Heart left ventricle (tissue), 16 donors: ENCODE data around the gene GLIPR1L2. TPM values are rescaled to one million over a fixed set of nuclear protein-coding genes. Genes with fewer than 3 reads are reported as not detected.

Source experiments
- ATAC-seq, 4 donors: fragments of 200-7000 bp; cut with Tn5 transposase; one replicate each; pipeline ENCODE4 v1.9.1; 2020 to 2022; ENCODE audit warnings: moderate library complexity in 4 of 4, mild to moderate bottlenecking in 3 of 4, moderate number of reproducible peaks in 1 of 4
- DNase-seq, 5 donors: peaks; one replicate each; pipeline ENCODE4 v3.0.0-alpha.2; 2020
- H3K27ac ChIP-seq, 12 donors: fragments of 200-600 bp; sonication (generic) in 4 of 12; one replicate each; pipeline versions ENCODE4 v1.5.0 to v1.8.0; 2016 to 2022; ENCODE audit warnings: mild to moderate bottlenecking in 2 of 12
- H3K27me3 ChIP-seq, 9 donors: fragments of 200-600 bp; sonication (generic) in 2 of 9; one replicate each; pipeline versions ENCODE4 v1.5.1 to v1.8.0; 2016 to 2022; ENCODE audit warnings: mild to moderate bottlenecking in 3 of 9
- H3K36me3 ChIP-seq, 9 donors: fragments of 200-600 bp; sonication (generic) in 2 of 9; one replicate each; pipeline versions ENCODE4 v1.5.0 to v1.8.0; 2018 to 2022; ENCODE audit warnings: mild to moderate bottlenecking in 2 of 9
- H3K4me1 ChIP-seq, 12 donors: fragments of 200-600 bp; sonication (generic) in 4 of 12; one replicate each; pipeline versions ENCODE4 v1.5.0 to v1.8.0; 2016 to 2022; ENCODE audit warnings: mild to moderate bottlenecking in 3 of 12
- H3K4me3 ChIP-seq, 12 donors: fragments of 200-600 bp; sonication (generic) in 4 of 12; one replicate each; pipeline versions ENCODE4 v1.5.0 to v1.8.0; 2017 to 2022; ENCODE audit warnings: mild to moderate bottlenecking in 9 of 12, moderate library complexity in 4 of 12
- H3K9me3 ChIP-seq, 12 donors: fragments of 200-600 bp; sonication (generic) in 4 of 12; one replicate each; pipeline versions ENCODE4 v1.5.0 to v1.8.0; 2016 to 2022; ENCODE audit warnings: mild to moderate bottlenecking in 1 of 12
- CTCF ChIP-seq, 12 donors: fragments of 200-600 bp; sonication (generic) in 4 of 12; IDR thresholded peaks; one replicate each; pipeline versions ENCODE4 v1.5.0 to v1.8.0; 2018 to 2022; ENCODE audit warnings: antibody characterized with exemption in 12 of 12, mild to moderate bottlenecking in 5 of 12
- POLR2A ChIP-seq, 2 donors: fragments of 450-650 bp; IDR thresholded peaks; one replicate each; pipeline ENCODE4 v1.6.1; 2017; ENCODE audit warnings: antibody characterized with exemption in 2 of 2, mild to moderate bottlenecking in 2 of 2, moderate library complexity in 2 of 2
- WGBS, 4 donors: extraction: QIAGEN DNeasy Blood & Tissue Kit in 2 of 4; methylation state at CpG; one replicate each; pipeline versions ENCODE4 v1.1.5 to v1.1.7; 2013 to 2018; 5-methylcytosine and 5-hydroxymethylcytosine counted together
- intact Hi-C, 10 donors: fragments of 100-400 bp; cut with DNase I; formaldehyde crosslinking; loops; one replicate each; pipeline versions ENCODE4 v1.11.1 to v1.14.2; 2022
- polyA plus RNA-seq, 2 donors: library from polyadenylated mRNA; stranded (reverse); fragments of 200-250 nt; gene quantifications; one replicate each; pipeline ENCODE4 v1.2.3, GENCODE V29; 2013
- total RNA-seq, 9 donors: library from RNA; depleted of rRNA in 2 of 9; stranded (reverse); fragments of >200 nt in 2 of 9; fragmentation: NEBNext Ultra II Directional in 3 of 9; extraction: Animal tissue kit (Norgen Biotek cat#: 25700) in 3 of 9; gene quantifications; one replicate each; pipeline versions ENCODE4 v1.1.0 to v1.2.4, GENCODE V29; 2016 to 2023
- donor health status: ischemic (EF 13 %, LVEDD 7.1; RV severe dilation, severe dysfunction).
- donor health status: healthy with polysubstance abuse.
- donor health status: DM: no; HTN: yes; CAD: no.
- donor health status: DM: no; HTN: no; CAD: no.
- donor health status: ischemic (EF 25% LVEDD 6.9; RV normal size, moderate dysfunction).
- donor health status: ischemic (EF 25% LVEDD 5.7; RV mildly dilated, moderate dysfunction).
- donor health status: healthy.
- donor health status: DM: yes; HTN: yes; CAD: no.
- donor health status: ischemic (EF 35%, LVEDD 5.7; RV mildly dilated, moderate dysfunction).
- donor health status: nonischemic (EF 11% LVEDD 7.7; RV severe dilation, severe dysfunction).
- donor health status: DM: yes; HTN: yes; CAD: no.
- donor health status: PGD.
- donor health status: ischemic (EF 29% LVEDD 5.4; RV normal size, mild dysfunction).
- donor health status: nonischemic (EF 23%, LVEDD 6.1; RV moderate dilation, normal function).

Gene GLIPR1L2
- total and polyA plus RNA-seq, 11 donors = 0.71 to 4.4 (median 1.5) TPM

GRCh38 chr12:75378354-75378753 lies 12.5 kb upstream of the GLIPR1L2 start:
- H3K27ac ChIP-seq = no peak overlapping the region
- 83 to 91% (median 90%) methylated on average over 1 of the region's 1 CpG for WGBS, 4 donors
- DNase-seq = no peak
- TF ChIP-seq POLR2A (IDR thresholded peaks at IDR 0.05) (no peak), CTCF (IDR thresholded peaks at IDR 0.05) (no peak)
- no peaks in the 10 kb centered on the region for H3K36me3 ChIP-seq
- no peaks in the 10 kb centered on the region for H3K27me3 ChIP-seq
- ATAC-seq = no peak
- no peak overlapping the region for H3K4me3 ChIP-seq
- intact Hi-C loops = no loop called here
- no peaks in the 10 kb centered on the region for H3K4me1 ChIP-seq
- no peaks in the 10 kb centered on the region for H3K9me3 ChIP-seq

GRCh38 chr12:75389061-75389460 lies 1.8 kb upstream of the GLIPR1L2 start:
- no peaks in the 10 kb centered on the region for H3K27me3 ChIP-seq
- H3K27ac ChIP-seq = peak overlapping the region in 9 of 12 donors; percentile 2 to 95 (median 87)
- peaks cover 0 to 3% (median 0%) of the 10 kb centered on the region in 9 donors for H3K36me3 ChIP-seq
- H3K9me3 ChIP-seq = peaks cover 0 to 12% (median 0%) of the 10 kb centered on the region in 12 donors
- DNase-seq = no peak
- H3K4me3 ChIP-seq = peak overlapping the region in 9 of 12 donors; percentile 64 to 78 (median 70)
- WGBS, 4 donors = 70 to 86% (median 80%) methylated on average over 1 of the region's 1 CpG
- TF ChIP-seq POLR2A (IDR thresholded peaks at IDR 0.05) (no peak), CTCF (IDR thresholded peaks at IDR 0.05) (no peak)
- H3K4me1 ChIP-seq = peaks cover 2 to 33% (median 18%) of the 10 kb centered on the region in 12 donors
- ATAC-seq = no peak
- intact Hi-C loops = loop anchor here in 2 of 10 donors (5.0 to 10.0 kb wide), 2 partner anchors 54 to 57 kb away; partner anchors contain the start of genes CAPS2 (in 2 of the 2) and GLIPR1L1 (in 2 of the 2)

GRCh38 chr12:75389706-75390105 lies 1.2 kb upstream of the GLIPR1L2 start:
- Histone ChIP-seq H3K4me1 (peaks cover 2 to 33% (median 18%) of the 10 kb centered on the region in 12 donors), H3K9me3 (peaks cover 0 to 12% (median 0%) of the 10 kb centered on the region in 12 donors), H3K27me3 (no peaks in the 10 kb centered on the region), H3K4me3 (peak overlapping the region in 10 of 12 donors; percentile 2 to 78 (median 70)), H3K27ac (peak overlapping the region in 9 of 12 donors; percentile 2 to 95 (median 89)), H3K36me3 (peaks cover 0 to 3% (median 0%) of the 10 kb centered on the region in 9 donors)
- TF ChIP-seq CTCF (IDR thresholded peaks at IDR 0.05) (no peak), POLR2A (IDR thresholded peaks at IDR 0.05) (no peak)
- ATAC-seq (no peak), DNase-seq (no peak)
- intact Hi-C loops = loop anchor here in 9 of 10 donors (2.0 to 10.0 kb wide), 11 partner anchors 55 to 695 kb away; partner anchors contain the start of genes CAPS2 (in 4 of the 9), GLIPR1 (in 4 of the 9), GLIPR1L1 (in 4 of the 9) and NAP1L1 (in 3 of the 9)
- 14 to 36% (median 23%) methylated on average over 1 of the region's 1 CpG for WGBS, 4 donors

- no peak for TF ChIP-seq POLR2A (IDR thresholded peaks at IDR 0.05)
- TF ChIP-seq CTCF (IDR thresholded peaks at IDR 0.05) = no peak
- peak overlapping the region; percentile 32 to 78 (median 69) for H3K4me3 ChIP-seq
- H3K9me3 ChIP-seq = peaks cover 0 to 9% (median 0%) of the 10 kb centered on the region in 12 donors
- peaks cover 2 to 33% (median 18%) of the 10 kb centered on the region in 12 donors for H3K4me1 ChIP-seq
- H3K36me3 ChIP-seq = peaks cover 0 to 3% (median 0%) of the 10 kb centered on the region in 9 donors
- DNase-seq (no peak), ATAC-seq (peak in 2 of 4 donors; percentile 0 to 13)
- H3K27ac ChIP-seq = peak overlapping the region in 11 of 12 donors; percentile 41 to 95 (median 90)
- intact Hi-C loops = loop anchor here in 9 of 10 donors (2.0 to 10.0 kb wide), 10 partner anchors 56 to 694 kb away; partner anchors contain the start of genes GLIPR1 (in 4 of the 9), NAP1L1 (in 3 of the 9), CAPS2 (in 2 of the 9) and GLIPR1L1 (in 2 of the 9)
- WGBS, 4 donors = 33 to 52% (median 44%) methylated on average over 6 of the region's 6 CpGs
- no peaks in the 10 kb centered on the region for H3K27me3 ChIP-seq
Measured at GRCh38 chr12:75390156-75390898, 562 bp upstream of the GLIPR1L2 start.
